ENCODE measurements around the gene PRELP. TPM values are rescaled to one million over a fixed set of nuclear protein-coding genes. Genes with fewer than 3 reads are reported as not detected.

PRELP gene
- total RNA-seq, 1 experiment from 2014 or later = 0.07 TPM

GRCh38 chr1:203470240-203470639 lies 5.4 kb upstream of the PRELP start:
- Histone ChIP-seq H4K20me1 (ENCODE audit: control insufficient read depth, insufficient read depth, insufficient read length) (no peaks in the 10 kb centered on the region), H2BK5ac (ENCODE audit: insufficient read length, low read length) (no peak overlapping the region), H3K14ac (ENCODE audit: insufficient read depth, low read length) (no peak overlapping the region), H3K79me1 (ENCODE audit: insufficient read depth, low read depth, low read length, poor library complexity, severe bottlenecking) (no peaks in the 10 kb centered on the region), H2BK20ac (ENCODE audit: low read depth, low read length, poor library complexity, severe bottlenecking) (no peak overlapping the region), H3K9me3 (ENCODE audit: control insufficient read depth, low read depth, low read length) (no peaks in the 10 kb centered on the region), H2BK12ac (ENCODE audit: insufficient read length, low read depth, low read length) (no peak overlapping the region), H3K4me2 (ENCODE audit: insufficient read depth, insufficient read length, low read length) (no peak overlapping the region), H3K27me3 (ENCODE audit: insufficient read depth, low read length) (no peaks in the 10 kb centered on the region), H3K4me1 (ENCODE audit: insufficient read depth, low read length) (peaks cover 4% of the 10 kb centered on the region; the same call in 1 of the 2 replicates), H4K8ac (replicated peaks; ENCODE audit: insufficient read length, low read depth, low read length) (no peak overlapping the region), H2AFZ (ENCODE audit: low read length) (no peak overlapping the region), H3K23me2 (ENCODE audit: insufficient read length, low read depth, low read length, poor library complexity, severe bottlenecking) (no peaks in the 10 kb centered on the region), H3K9ac (ENCODE audit: extremely low read depth, insufficient read length, low read length) (no peak overlapping the region), H3K23ac (ENCODE audit: insufficient read length, low read depth, low read length) (no peak overlapping the region), H3K79me2 (ENCODE audit: insufficient read depth, low read length) (no peaks in the 10 kb centered on the region), H2BK15ac (ENCODE audit: low read depth, low read length) (no peak overlapping the region), H3K4ac (ENCODE audit: low read depth, low read length) (no peak overlapping the region), H2AK5ac (ENCODE audit: insufficient read length, low read length) (no peak overlapping the region), H2BK120ac (ENCODE audit: low read depth, low read length, poor library complexity, severe bottlenecking) (no peak overlapping the region), H4K5ac (ENCODE audit: insufficient read length, low read depth, low read length) (no peak overlapping the region), H3K56ac (ENCODE audit: insufficient read length, low read depth, low read length) (no peak overlapping the region), H3K18ac (ENCODE audit: insufficient read length, low read depth, low read length) (no peak overlapping the region), H3T11ph (ENCODE audit: low read length) (no peak overlapping the region), H4K91ac (ENCODE audit: insufficient read length, low read depth, low read length) (no peak overlapping the region), H3K27ac (ENCODE audit: insufficient read length, low read depth, low read length) (no peak overlapping the region)
- no peaks in the 10 kb centered on the region for H3K36me3 Mint-ChIP-seq (ENCODE audit: insufficient read depth in 1 of 3, low read depth in 3 of 3)
- no peaks in the 10 kb centered on the region for H3K9me3 Mint-ChIP-seq
- H3K27me3 Mint-ChIP-seq (ENCODE audit: low read depth) = peaks cover 2% of the 10 kb centered on the region; the same call in 1 of the 2 replicates
- DNase-seq = no peak
- peaks cover 16 to 36% of the 10 kb centered on the region in 2 experiments for H3K4me1 Mint-ChIP-seq
- TF ChIP-seq CTCF (conservative IDR thresholded peaks at IDR 0.05) = no peak
- no CpG with 5 or more reads among the region's 5 CpGs for WGBS (ENCODE audit: extremely low coverage, insufficient read length, low lambda C conversion rate)
- H3K27ac Mint-ChIP-seq = no peak overlapping the region; a peak in 1 of 7 replicates
- H3K4me3 Mint-ChIP-seq = no peak overlapping the region

All from H9 (cell line).